Measurements from ENCODE around the gene RPS18. TPM values are rescaled to one million over a fixed set of nuclear protein-coding genes. Genes with fewer than 3 reads are reported as not detected.
A peak's percentile ranks its signal among the peaks of the same experiment; 100 is the strongest.

RPS18 gene
- total and polyA plus RNA-seq, 9 of the 15 experiments (the other 6 are each of a cell fraction or from before 2014, with no cell fraction given) = 5,023 to 17,516 (median 8,131) TPM

DNA sequence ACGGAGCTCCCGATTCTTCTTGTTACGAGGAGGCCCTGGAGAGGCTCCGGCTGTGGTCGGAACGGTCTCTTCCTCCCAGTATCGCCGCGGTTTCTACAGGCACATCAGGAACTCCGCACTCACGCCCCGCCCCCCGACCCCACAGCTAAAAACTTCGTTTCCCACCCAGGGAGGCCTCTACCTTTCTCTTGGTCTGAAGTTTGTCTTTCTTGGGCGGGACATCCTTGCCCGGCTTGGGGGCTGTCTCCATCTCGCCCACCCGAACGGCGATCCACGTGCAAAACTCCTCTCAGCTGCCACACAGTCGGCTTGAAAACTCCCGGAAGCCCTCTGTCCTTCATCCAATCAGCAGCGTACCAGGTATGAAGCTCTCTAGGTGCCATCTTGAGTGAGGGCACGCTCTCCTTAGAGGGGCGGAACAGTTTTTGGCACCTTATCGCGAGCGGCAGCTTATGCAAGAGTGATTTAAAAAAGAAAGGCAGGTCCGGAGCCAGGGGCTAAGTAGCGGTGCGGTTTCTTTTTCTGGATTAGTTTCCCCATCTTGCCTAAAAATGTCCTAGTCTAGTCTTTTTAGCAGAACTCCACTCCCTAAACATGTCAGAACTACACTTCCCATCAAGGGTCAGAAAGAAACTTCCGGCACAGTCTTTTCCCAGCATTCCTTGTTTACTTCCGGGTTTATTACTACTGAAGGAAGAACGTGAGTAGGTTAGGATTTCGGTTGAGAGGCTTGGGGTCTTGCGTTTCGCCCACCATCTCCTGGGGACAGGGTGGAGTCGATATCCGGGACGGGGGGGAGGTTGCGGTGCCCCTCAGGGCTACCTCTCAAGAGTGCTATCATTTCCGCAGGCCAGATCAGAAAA lies 17.3 kb downstream of the RPS18 start, which contains the start of the genes PFDN6 and WDR46 (continued):
- TF ChIP-seq ATF1 (CRISPR knock-in tag; IDR thresholded peaks at IDR 0.05) = no peak
- TF ChIP-seq ATF1 (tag; IDR thresholded peaks at IDR 0.05) = peak; percentile 87
- TF ChIP-seq ZBTB17 (CRISPR knock-in tag; IDR thresholded peaks at IDR 0.05) = no peak
- TF ChIP-seq BDP1 (IDR thresholded peaks at IDR 0.05; ENCODE audit: insufficient read depth, insufficient read length) = no peak
- TF ChIP-seq DIDO1 (tag; IDR thresholded peaks at IDR 0.05; ENCODE audit: low read depth) = peak; percentile 97
- TF ChIP-seq, protein P1, sequence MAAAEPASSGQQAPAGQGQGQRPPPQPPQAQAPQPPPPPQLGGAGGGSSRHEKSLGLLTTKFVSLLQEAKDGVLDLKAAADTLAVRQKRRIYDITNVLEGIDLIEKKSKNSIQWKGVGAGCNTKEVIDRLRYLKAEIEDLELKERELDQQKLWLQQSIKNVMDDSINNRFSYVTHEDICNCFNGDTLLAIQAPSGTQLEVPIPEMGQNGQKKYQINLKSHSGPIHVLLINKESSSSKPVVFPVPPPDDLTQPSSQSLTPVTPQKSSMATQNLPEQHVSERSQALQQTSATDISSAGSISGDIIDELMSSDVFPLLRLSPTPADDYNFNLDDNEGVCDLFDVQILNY (CRISPR knock-in tag; IDR thresholded peaks at IDR 0.05) = no peak
- 0 out of 2 replicates have a peak, but pooled peaks have one; percentile 55 for TF ChIP-seq LARP7 (IDR thresholded peaks at IDR 0.05)
- TF ChIP-seq ZNF134 (CRISPR knock-in tag; conservative IDR thresholded peaks at IDR 0.05) = 0 out of 2 replicates have a peak, but pooled peaks have one; percentile 40
- peak; percentile 36; the same call in 1 of the 2 replicates for TF ChIP-seq TEAD2 (tag; IDR thresholded peaks at IDR 0.05)
- no peak for TF ChIP-seq CBX1 (IDR thresholded peaks at IDR 0.05; ENCODE audit: low read depth)
- no peak for TF ChIP-seq NCOA6 (IDR thresholded peaks at IDR 0.05)
- TF ChIP-seq HSF4 (CRISPR knock-in tag; IDR thresholded peaks at IDR 0.05; ENCODE audit: borderline replicate concordance) = no peak
- TF ChIP-seq DMBX1 (CRISPR knock-in tag; IDR thresholded peaks at IDR 0.05; ENCODE audit: borderline replicate concordance) = peak; percentile 47; the same call in 1 of the 2 replicates
- TF ChIP-seq ZNF174 (CRISPR knock-in tag; IDR thresholded peaks at IDR 0.05) = no peak
- no peak for TF ChIP-seq STAT5A (IDR thresholded peaks at IDR 0.05; ENCODE audit: borderline replicate concordance, low read length)
- no peak for TF ChIP-seq SRSF7 (optimal IDR thresholded peaks at IDR 0.05; ENCODE audit: low read depth, low read length)
- TF ChIP-seq ZFPM2 (CRISPR knock-in tag; IDR thresholded peaks at IDR 0.05) = no peak
- TF ChIP-seq, protein P2, sequence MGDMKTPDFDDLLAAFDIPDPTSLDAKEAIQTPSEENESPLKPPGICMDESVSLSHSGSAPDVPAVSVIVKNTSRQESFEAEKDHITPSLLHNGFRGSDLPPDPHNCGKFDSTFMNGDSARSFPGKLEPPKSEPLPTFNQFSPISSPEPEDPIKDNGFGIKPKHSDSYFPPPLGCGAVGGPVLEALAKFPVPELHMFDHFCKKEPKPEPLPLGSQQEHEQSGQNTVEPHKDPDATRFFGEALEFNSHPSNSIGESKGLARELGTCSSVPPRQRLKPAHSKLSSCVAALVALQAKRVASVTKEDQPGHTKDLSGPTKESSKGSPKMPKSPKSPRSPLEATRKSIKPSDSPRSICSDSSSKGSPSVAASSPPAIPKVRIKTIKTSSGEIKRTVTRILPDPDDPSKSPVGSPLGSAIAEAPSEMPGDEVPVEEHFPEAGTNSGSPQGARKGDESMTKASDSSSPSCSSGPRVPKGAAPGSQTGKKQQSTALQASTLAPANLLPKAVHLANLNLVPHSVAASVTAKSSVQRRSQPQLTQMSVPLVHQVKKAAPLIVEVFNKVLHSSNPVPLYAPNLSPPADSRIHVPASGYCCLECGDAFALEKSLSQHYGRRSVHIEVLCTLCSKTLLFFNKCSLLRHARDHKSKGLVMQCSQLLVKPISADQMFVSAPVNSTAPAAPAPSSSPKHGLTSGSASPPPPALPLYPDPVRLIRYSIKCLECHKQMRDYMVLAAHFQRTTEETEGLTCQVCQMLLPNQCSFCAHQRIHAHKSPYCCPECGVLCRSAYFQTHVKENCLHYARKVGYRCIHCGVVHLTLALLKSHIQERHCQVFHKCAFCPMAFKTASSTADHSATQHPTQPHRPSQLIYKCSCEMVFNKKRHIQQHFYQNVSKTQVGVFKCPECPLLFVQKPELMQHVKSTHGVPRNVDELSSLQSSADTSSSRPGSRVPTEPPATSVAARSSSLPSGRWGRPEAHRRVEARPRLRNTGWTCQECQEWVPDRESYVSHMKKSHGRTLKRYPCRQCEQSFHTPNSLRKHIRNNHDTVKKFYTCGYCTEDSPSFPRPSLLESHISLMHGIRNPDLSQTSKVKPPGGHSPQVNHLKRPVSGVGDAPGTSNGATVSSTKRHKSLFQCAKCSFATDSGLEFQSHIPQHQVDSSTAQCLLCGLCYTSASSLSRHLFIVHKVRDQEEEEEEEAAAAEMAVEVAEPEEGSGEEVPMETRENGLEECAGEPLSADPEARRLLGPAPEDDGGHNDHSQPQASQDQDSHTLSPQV (IDR thresholded peaks at IDR 0.05) = peak; percentile 82
- TF ChIP-seq, protein P3, sequence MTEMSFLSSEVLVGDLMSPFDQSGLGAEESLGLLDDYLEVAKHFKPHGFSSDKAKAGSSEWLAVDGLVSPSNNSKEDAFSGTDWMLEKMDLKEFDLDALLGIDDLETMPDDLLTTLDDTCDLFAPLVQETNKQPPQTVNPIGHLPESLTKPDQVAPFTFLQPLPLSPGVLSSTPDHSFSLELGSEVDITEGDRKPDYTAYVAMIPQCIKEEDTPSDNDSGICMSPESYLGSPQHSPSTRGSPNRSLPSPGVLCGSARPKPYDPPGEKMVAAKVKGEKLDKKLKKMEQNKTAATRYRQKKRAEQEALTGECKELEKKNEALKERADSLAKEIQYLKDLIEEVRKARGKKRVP (CRISPR knock-in tag; IDR thresholded peaks at IDR 0.05) = 0 out of 2 replicates have a peak, but pooled peaks have one; percentile 43
- TF ChIP-seq RBM22 (IDR thresholded peaks at IDR 0.05; ENCODE audit: low read depth, low read length, poor library complexity, severe bottlenecking) = no peak
- 0 out of 2 replicates have a peak, but pooled peaks have one; percentile 7 for TF ChIP-seq NCOR1 (IDR thresholded peaks at IDR 0.05)
- peak; percentile 76; the same call in 1 of the 2 replicates for TF ChIP-seq ZNF175 (CRISPR knock-in tag; IDR thresholded peaks at IDR 0.05; ENCODE audit: low read depth)
- peak; percentile 94 for TF ChIP-seq ELF2 (CRISPR knock-in tag; IDR thresholded peaks at IDR 0.05)
- 0 out of 2 replicates have a peak, but pooled peaks have one; percentile 78 for TF ChIP-seq ZNF12 (CRISPR knock-in tag; IDR thresholded peaks at IDR 0.05)
- TF ChIP-seq ZNF253 (CRISPR knock-in tag; conservative IDR thresholded peaks at IDR 0.05) = no peak

Measured in K562 (cell line).